T-helper 1 cell (primary cell): ENCODE data around the gene CACNG7.

Experiments used
- DNase-seq, 5 donors: peaks; one replicate each; pipeline ENCODE4 v3.0.0-alpha.2; 2012 to 2020

Gene CACNG7

GRCh38 chr19:53879140-53880081 lies 29.7 kb upstream of the CACNG7 start:
- DNase-seq = peak; percentile 41 to 80 (median 65)

- DNase-seq = no peak
Measured at GRCh38 chr19:53880711-53881481, 28.2 kb upstream of the CACNG7 start.

GRCh38 chr19:53881482-53882390 lies 27.3 kb upstream of the CACNG7 start, which contains the start of gene PRKCG:
Gene PRKCG, plus strand, starts transcription at chr19:53882197. Its CDS starts 298 bp downstream, at chr19:53882495.
- DNase-seq = peak; percentile 47 to 71 (median 56)

GRCh38 chr19:53882391-53883050 lies 26.6 kb upstream of the CACNG7 start:
- DNase-seq = no peak

- DNase-seq = peak in 2 of 5 donors; percentile 42 to 44
Measured at GRCh38 chr19:53883231-53883661, 25.8 kb upstream of the CACNG7 start.

GRCh38 chr19:53883741-53884140 lies 25.3 kb upstream of the CACNG7 start:
- DNase-seq = no peak

GRCh38 chr19:53884256-53884655 lies 24.8 kb upstream of the CACNG7 start:
- DNase-seq = no peak

- DNase-seq = no peak
Measured at GRCh38 chr19:53885036-53885435, 24.0 kb upstream of the CACNG7 start.

- DNase-seq = no peak
Measured at GRCh38 chr19:53892301-53892980, 16.6 kb upstream of the CACNG7 start.

GRCh38 chr19:53892981-53893325 lies 16.1 kb upstream of the CACNG7 start:
- no peak for DNase-seq

GRCh38 chr19:53894707-53895106 lies 14.4 kb upstream of the CACNG7 start:
- no peak for DNase-seq

GRCh38 chr19:53896682-53897081 lies 12.4 kb upstream of the CACNG7 start:
- DNase-seq = no peak

- no peak for DNase-seq
Measured at GRCh38 chr19:53897459-53897858, 11.6 kb upstream of the CACNG7 start.

- DNase-seq = no peak
Measured at GRCh38 chr19:53898166-53898565, 10.9 kb upstream of the CACNG7 start.

- DNase-seq = no peak
Measured at GRCh38 chr19:53898636-53899341, 10.3 kb upstream of the CACNG7 start.

- DNase-seq = no peak
Measured at GRCh38 chr19:53900191-53900860, 8.8 kb upstream of the CACNG7 start.

- peak in 1 of 5 donors; percentile 42 for DNase-seq
Measured at GRCh38 chr19:53903055-53903680, 5.9 kb upstream of the CACNG7 start.

GRCh38 chr19:53904909-53905308 lies 4.2 kb upstream of the CACNG7 start:
- no peak for DNase-seq

- DNase-seq = no peak
Measured at GRCh38 chr19:53905787-53906186, 3.3 kb upstream of the CACNG7 start.
